Mesothelial cell of epicardium (in vitro differentiated cells): ENCODE measurements around the gene CRIP1. TPM values are rescaled to one million over a fixed set of nuclear protein-coding genes. Genes with fewer than 3 reads are reported as not detected.
A peak's percentile ranks its signal among the peaks of the same experiment; 100 is the strongest.

ENCODE experiments used
- DNase-seq, 2 experiments: peaks; one replicate each; pipeline ENCODE4 v3.0.0; 2021; ENCODE audit warnings: low spot score in 2 of 2; ENCODE audit not compliant: unreplicated experiment in 2 of 2
- H3K27ac Mint-ChIP-seq: 2 replicates; pipeline ENCODE4 v1.8.0; 2021; ENCODE audit warnings: mixed read lengths
- H3K27me3 Mint-ChIP-seq: 2 replicates; pipeline ENCODE4 v1.8.0; 2021; ENCODE audit warnings: low read depth, mixed read lengths
- H3K36me3 Mint-ChIP-seq: 2 replicates; pipeline ENCODE4 v1.8.0; 2021; ENCODE audit warnings: mixed read lengths
- H3K4me1 Mint-ChIP-seq: 2 replicates; pipeline ENCODE4 v1.8.0; 2021; ENCODE audit warnings: mixed read lengths
- H3K4me3 Mint-ChIP-seq: 2 replicates; pipeline ENCODE4 v1.8.0; 2021; ENCODE audit warnings: mild to moderate bottlenecking, moderate library complexity, mixed read lengths
- H3K9me3 Mint-ChIP-seq: 2 replicates; pipeline ENCODE4 v1.8.0; 2021; ENCODE audit warnings: mixed read lengths
- total RNA-seq: library from RNA; stranded (reverse); gene quantifications from 3 replicates; pipeline ENCODE4 v1.2.1, GENCODE V29; 2021
- TF ChIP-seq, protein P1 (sequence below): fragments of 200-600 bp; sonication (generic); IDR thresholded peaks from one replicate; pipeline ENCODE4 v1.5.0; 2021; ENCODE audit warnings: antibody characterized with exemption; ENCODE audit not compliant: unreplicated experiment

The CRIP1 gene
- total RNA-seq, 1 donor from 2014 or later: 17.1 TPM

GRCh38 chr14:105502446-105503295 lies 16.0 kb downstream of the CRIP1 start:
- no peak overlapping the region for H3K4me3 Mint-ChIP-seq
- no peak overlapping the region for H3K27ac Mint-ChIP-seq
- no peaks in the 10 kb centered on the region for H3K9me3 Mint-ChIP-seq

DNA sequence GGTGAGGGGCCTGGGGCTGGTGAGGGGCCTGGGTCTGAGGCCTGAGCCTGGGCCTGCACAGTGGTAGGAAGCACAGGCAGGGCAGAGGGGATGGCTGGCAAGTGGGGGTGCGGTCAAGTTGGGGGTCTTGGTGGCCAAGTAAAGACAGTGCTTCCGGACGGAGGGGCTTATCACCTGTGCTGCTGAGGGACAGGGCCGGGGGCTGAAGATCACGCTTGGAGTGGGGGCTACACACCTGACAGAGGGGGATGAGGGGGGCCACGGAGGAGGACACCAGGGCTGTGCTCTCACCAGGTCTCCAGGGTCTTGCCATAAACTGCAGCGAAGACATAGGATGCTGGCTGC lies 16.6 kb downstream of the CRIP1 start:
- TF ChIP-seq, protein P1, sequence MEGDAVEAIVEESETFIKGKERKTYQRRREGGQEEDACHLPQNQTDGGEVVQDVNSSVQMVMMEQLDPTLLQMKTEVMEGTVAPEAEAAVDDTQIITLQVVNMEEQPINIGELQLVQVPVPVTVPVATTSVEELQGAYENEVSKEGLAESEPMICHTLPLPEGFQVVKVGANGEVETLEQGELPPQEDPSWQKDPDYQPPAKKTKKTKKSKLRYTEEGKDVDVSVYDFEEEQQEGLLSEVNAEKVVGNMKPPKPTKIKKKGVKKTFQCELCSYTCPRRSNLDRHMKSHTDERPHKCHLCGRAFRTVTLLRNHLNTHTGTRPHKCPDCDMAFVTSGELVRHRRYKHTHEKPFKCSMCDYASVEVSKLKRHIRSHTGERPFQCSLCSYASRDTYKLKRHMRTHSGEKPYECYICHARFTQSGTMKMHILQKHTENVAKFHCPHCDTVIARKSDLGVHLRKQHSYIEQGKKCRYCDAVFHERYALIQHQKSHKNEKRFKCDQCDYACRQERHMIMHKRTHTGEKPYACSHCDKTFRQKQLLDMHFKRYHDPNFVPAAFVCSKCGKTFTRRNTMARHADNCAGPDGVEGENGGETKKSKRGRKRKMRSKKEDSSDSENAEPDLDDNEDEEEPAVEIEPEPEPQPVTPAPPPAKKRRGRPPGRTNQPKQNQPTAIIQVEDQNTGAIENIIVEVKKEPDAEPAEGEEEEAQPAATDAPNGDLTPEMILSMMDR: no peak
- H3K4me3 Mint-ChIP-seq: no peak overlapping the region
- no peak for DNase-seq
- H3K4me1 Mint-ChIP-seq: no peaks in the 10 kb centered on the region
- H3K27ac Mint-ChIP-seq: no peak overlapping the region
- H3K9me3 Mint-ChIP-seq: no peaks in the 10 kb centered on the region
- H3K27me3 Mint-ChIP-seq: peaks cover 19% of the 10 kb centered on the region
- no peaks in the 10 kb centered on the region for H3K36me3 Mint-ChIP-seq

More at GRCh38 chr14:105502446-105503295, 16.0 kb downstream of the CRIP1 start:
- DNase-seq: no peak
- no peaks in the 10 kb centered on the region for H3K36me3 Mint-ChIP-seq
- H3K4me1 Mint-ChIP-seq: no peaks in the 10 kb centered on the region
- peaks cover 15% of the 10 kb centered on the region for H3K27me3 Mint-ChIP-seq
- TF ChIP-seq, protein P1: no peak

- H3K36me3 Mint-ChIP-seq: no peaks in the 10 kb centered on the region
- no peaks in the 10 kb centered on the region for H3K4me1 Mint-ChIP-seq
- DNase-seq: peak in 1 of 2 experiments; percentile 20
- no peaks in the 10 kb centered on the region for H3K9me3 Mint-ChIP-seq
- H3K27me3 Mint-ChIP-seq: peaks cover 27% of the 10 kb centered on the region
- TF ChIP-seq, protein P1: no peak
- no peak overlapping the region for H3K27ac Mint-ChIP-seq
- H3K4me3 Mint-ChIP-seq: no peak overlapping the region
These were observed 17.4 kb downstream of the CRIP1 start for GRCh38 chr14:105503935-105504692.

GRCh38 chr14:105505101-105505500 lies 18.4 kb downstream of the CRIP1 start:
- Mint-ChIP-seq H3K27ac (no peak overlapping the region), H3K9me3 (no peaks in the 10 kb centered on the region), H3K36me3 (no peaks in the 10 kb centered on the region), H3K27me3 (peaks cover 27% of the 10 kb centered on the region), H3K4me1 (no peaks in the 10 kb centered on the region), H3K4me3 (no peak overlapping the region)
- TF ChIP-seq, protein P1: no peak
- no peak for DNase-seq

- no peak overlapping the region for H3K4me3 Mint-ChIP-seq
- DNase-seq: no peak
- no peaks in the 10 kb centered on the region for H3K4me1 Mint-ChIP-seq
- peaks cover 41% of the 10 kb centered on the region for H3K27me3 Mint-ChIP-seq
- no peak overlapping the region for H3K27ac Mint-ChIP-seq
- no peaks in the 10 kb centered on the region for H3K36me3 Mint-ChIP-seq
- TF ChIP-seq, protein P1: no peak
- no peaks in the 10 kb centered on the region for H3K9me3 Mint-ChIP-seq
These were observed 20.6 kb downstream of the CRIP1 start for GRCh38 chr14:105507247-105507646.
